HEK293 (cell line): ENCODE measurements around the gene PPP2R5D.

ENCODE experiments used
- CTCF ChIA-PET: fragments of 350-600 bp; formaldehyde crosslinking; extraction: SDS; loops from one replicate; lab custom pipeline; 2021; ENCODE audit warnings: antibody characterized with exemption; lab: Yijun Ruan, JAX
- POLR2A ChIA-PET: fragments of 300-600 bp; formaldehyde crosslinking; extraction: SDS; loops from one replicate; lab custom pipeline; 2020; ENCODE audit warnings: antibody characterized with exemption, inconsistent platforms; lab: Yijun Ruan, JAX
- H3K27ac ChIP-seq: fragments of 200-500 bp; sonication (Bioruptor generic); 2 replicates; pipeline ENCODE4 v1.5.1; 2014; ENCODE audit warnings: low read depth, low read length, control low read depth, inconsistent platforms; ENCODE audit errors: extremely low read depth
- H3K36me3 ChIP-seq, 2 experiments: fragments of 200-500 bp in 1 of 2; sonication (Bioruptor generic) in 1 of 2; 1 replicate in 1 of 2; 2 replicates in 1 of 2; pipeline ENCODE4 v1.5.1; 2014 to 2017; ENCODE audit warnings: inconsistent platforms in 2 of 2, low read length in 2 of 2; ENCODE audit not compliant: control insufficient read depth in 2 of 2, insufficient read depth in 1 of 2
- H3K4me1 ChIP-seq: fragments of 200-500 bp; sonication (Bioruptor generic); 2 replicates; pipeline ENCODE4 v1.5.1; 2014; ENCODE audit warnings: mild to moderate bottlenecking, low read length, inconsistent platforms; ENCODE audit not compliant: control insufficient read depth, insufficient read depth
- H3K4me3 ChIP-seq: 2 replicates; pipeline ENCODE4 v1.5.1; 2011; ENCODE audit warnings: low read depth, mild to moderate bottlenecking, control low read depth, low read length, moderate library complexity
- H3K9me3 ChIP-seq: fragments of 200-500 bp; sonication (Bioruptor generic); 2 replicates; pipeline ENCODE4 v1.5.1; 2014; ENCODE audit warnings: low read depth, low read length, inconsistent platforms; ENCODE audit not compliant: control insufficient read depth, insufficient read depth
- ATF2 ChIP-seq: fragments of 450-650 bp; formaldehyde crosslinking; IDR thresholded peaks from 2 replicates; pipeline ENCODE4 v1.5.1; 2016; ENCODE audit warnings: missing biosample characterization, missing genetic modification characterization, low read depth
- FEZF1 ChIP-seq: fragments of 450-650 bp; formaldehyde crosslinking; IDR thresholded peaks from 2 replicates; pipeline ENCODE4 v1.5.1; 2016; ENCODE audit warnings: missing biosample characterization, missing genetic modification characterization
- GLI2 ChIP-seq: fragments of 450-650 bp; formaldehyde crosslinking; IDR thresholded peaks from 2 replicates; pipeline ENCODE4; 2017; ENCODE audit warnings: missing biosample characterization, missing genetic modification characterization, low read depth, borderline replicate concordance
- HOXA7 ChIP-seq: sonication (generic); formaldehyde crosslinking; IDR thresholded peaks from 2 replicates; pipeline ENCODE4 v1.8.1; 2022; ENCODE audit warnings: missing genetic modification reagents, borderline replicate concordance
- IKZF3 ChIP-seq: fragments of 450-650 bp; IDR thresholded peaks from 2 replicates; pipeline ENCODE4 v1.5.0; 2018; ENCODE audit warnings: missing biosample characterization, mild to moderate bottlenecking, missing genetic modification characterization, moderate library complexity
- INSM2 ChIP-seq: fragments of 450-650 bp; formaldehyde crosslinking; IDR thresholded peaks from 2 replicates; pipeline ENCODE4 v1.5.1; 2016; ENCODE audit warnings: missing biosample characterization, missing genetic modification characterization
- RBAK ChIP-seq: fragments of 450-650 bp; formaldehyde crosslinking; IDR thresholded peaks from 2 replicates; pipeline ENCODE4 v1.5.1; 2016; ENCODE audit warnings: missing biosample characterization, missing genetic modification characterization
- ZBTB17 ChIP-seq: fragments of 450-650 bp; formaldehyde crosslinking; IDR thresholded peaks from 2 replicates; pipeline ENCODE4 v1.5.1; 2016; ENCODE audit warnings: missing biosample characterization, missing genetic modification characterization
- ZBTB8A ChIP-seq: fragments of 450-650 bp; formaldehyde crosslinking; IDR thresholded peaks from 2 replicates; pipeline ENCODE4 v1.5.1; 2016; ENCODE audit warnings: missing biosample characterization, missing genetic modification characterization
- ZIC2 ChIP-seq: fragments of 450-650 bp; formaldehyde crosslinking; IDR thresholded peaks from 2 replicates; pipeline ENCODE4 v1.5.1; 2016; ENCODE audit warnings: missing biosample characterization, missing genetic modification characterization
- ZNF10 ChIP-seq: fragments of 450-650 bp; formaldehyde crosslinking; IDR thresholded peaks from 2 replicates; pipeline ENCODE4 v1.5.1; 2017; ENCODE audit warnings: missing biosample characterization, missing genetic modification characterization
- ZNF404 ChIP-seq: fragments of 450-650 bp; formaldehyde crosslinking; IDR thresholded peaks from 2 replicates; pipeline ENCODE4 v1.5.1; 2017; ENCODE audit warnings: missing biosample characterization, missing genetic modification characterization
- ZNF544 ChIP-seq: fragments of 450-650 bp; formaldehyde crosslinking; IDR thresholded peaks from 2 replicates; pipeline ENCODE4 v1.5.0; 2017; ENCODE audit warnings: missing biosample characterization, missing genetic modification characterization
- ZNF555 ChIP-seq: fragments of 450-650 bp; formaldehyde crosslinking; conservative IDR thresholded peaks from 2 replicates; pipeline ENCODE4 v1.5.1; 2017; ENCODE audit warnings: missing biosample characterization, mild to moderate bottlenecking, missing genetic modification characterization, inconsistent platforms
- ZNF629 ChIP-seq: fragments of 450-650 bp; formaldehyde crosslinking; IDR thresholded peaks from 2 replicates; pipeline ENCODE4 v1.5.1; 2017; ENCODE audit warnings: missing biosample characterization, missing genetic modification characterization
- ZNF639 ChIP-seq: fragments of 450-650 bp; formaldehyde crosslinking; IDR thresholded peaks from 2 replicates; pipeline ENCODE4 v1.5.1; 2016; ENCODE audit warnings: missing biosample characterization, missing genetic modification characterization
- ZNF658 ChIP-seq: fragments of 450-650 bp; formaldehyde crosslinking; IDR thresholded peaks from 2 replicates; pipeline ENCODE4; 2016; ENCODE audit warnings: missing biosample characterization, missing genetic modification characterization
- ZNF704 ChIP-seq: fragments of 450-650 bp; formaldehyde crosslinking; IDR thresholded peaks from 2 replicates; pipeline ENCODE4 v1.5.1; 2016; ENCODE audit warnings: missing biosample characterization, missing genetic modification characterization
- ZNF76 ChIP-seq: fragments of 450-650 bp; formaldehyde crosslinking; IDR thresholded peaks from 2 replicates; pipeline ENCODE4; 2016; ENCODE audit warnings: low read depth, missing biosample characterization, missing genetic modification characterization, borderline replicate concordance
- ZNF791 ChIP-seq: fragments of 450-650 bp; formaldehyde crosslinking; IDR thresholded peaks from 2 replicates; pipeline ENCODE4 v1.5.1; 2016; ENCODE audit warnings: missing biosample characterization, missing genetic modification characterization
- ZXDB ChIP-seq: fragments of 450-650 bp; formaldehyde crosslinking; IDR thresholded peaks from 2 replicates; pipeline ENCODE4 v1.5.1; 2016; ENCODE audit warnings: missing biosample characterization, missing genetic modification characterization

PPP2R5D gene

GRCh38 chr6:43035495-43036194 is 51.3 kb downstream of the PPP2R5D start:
- Histone ChIP-seq H3K27ac (0 out of 2 replicates have a peak overlapping the region, but pooled peaks have one; percentile 37), H3K36me3 (peaks cover 41 to 79% of the 10 kb centered on the region in 2 experiments), H3K4me1 (no peaks in the 10 kb centered on the region)
- CTCF ChIA-PET = interaction anchor here (0.6 to 1.4 kb wide), 4 partner anchors 10 to 108 kb away, joined by 3 to 4 read pairs (median 3); no protein-coding TSS in a partner anchor
- POLR2A ChIA-PET = interaction anchor here (0.6 to 5.0 kb wide), 7 partner anchors 10 to 41 kb away, joined by 3 to 22 read pairs (median 4); partner anchors contain the start of genes CUL7, KLC4, KLHDC3 and MEA1
- TF ChIP-seq ZIC2 (tag by site-specific recombination) (0 out of 2 replicates have a peak, but pooled peaks have one; percentile 19), ZNF10 (tag by site-specific recombination) (no peak)
- TF ChIP-seq, all 188 proteins: peak for 1
- no peaks in the 10 kb centered on the region for H3K9me3 ChIP-seq
- H3K4me3 ChIP-seq = no peak overlapping the region

- Histone ChIP-seq H3K9me3 (no peaks in the 10 kb centered on the region), H3K36me3 (peaks cover 48 to 84% of the 10 kb centered on the region in 2 experiments), H3K4me3 (no peak overlapping the region), H3K4me1 (no peaks in the 10 kb centered on the region), H3K27ac (no peak overlapping the region)
- ChIA-PET POLR2A (interaction anchor here (0.7 to 5.0 kb wide), 5 partner anchors 16 to 1301 kb away, joined by 3 to 22 read pairs (median 3); partner anchors contain the start of genes CUL7, KLHDC3, MEA1 and RRP36), CTCF (interaction anchor here (1.5 kb wide), 1 partner anchor 107 kb away, joined by 3 read pairs; no protein-coding TSS in a partner anchor)
- TF ChIP-seq ZNF76 (tag by site-specific recombination) (no peak), ZBTB8A (tag by site-specific recombination) (no peak), RBAK (tag by site-specific recombination) (no peak)
- TF ChIP-seq, all 188 proteins: peak for 0
These were observed 52.3 kb downstream of the PPP2R5D start for GRCh38 chr6:43036712-43037111.

- no peaks in the 10 kb centered on the region for H3K9me3 ChIP-seq
- no peak overlapping the region for H3K27ac ChIP-seq
- H3K4me3 ChIP-seq = no peak overlapping the region
- H3K36me3 ChIP-seq = peaks cover 44 to 83% of the 10 kb centered on the region in 2 experiments
- TF ChIP-seq ZNF658 (tag by site-specific recombination) (no peak), ZNF629 (tag by site-specific recombination) (no peak), FEZF1 (tag by site-specific recombination) (no peak), IKZF3 (no peak), ZNF704 (tag by site-specific recombination) (no peak), ZNF639 (no peak), ZNF404 (tag by site-specific recombination) (no peak), INSM2 (tag by site-specific recombination) (no peak), ZNF555 (tag by site-specific recombination) (no peak), GLI2 (no peak), ZNF791 (no peak), ZXDB (tag by site-specific recombination) (no peak), ATF2 (tag by site-specific recombination) (no peak), ZNF544 (tag by site-specific recombination) (no peak), HOXA7 (CRISPR knock-in tag) (no peak), ZBTB17 (no peak)
- no peaks in the 10 kb centered on the region for H3K4me1 ChIP-seq
- ChIA-PET CTCF (interaction anchor here (0.7 to 1.5 kb wide), 4 partner anchors 14 to 399 kb away, joined by 3 to 4 read pairs (median 3); no protein-coding TSS in a partner anchor), POLR2A (interaction anchor here (0.7 to 5.0 kb wide), 4 partner anchors 16 to 1138 kb away, joined by 3 to 22 read pairs (median 8); partner anchors contain the start of genes CUL7 and RRP36)
These were observed 52.8 kb downstream of the PPP2R5D start for GRCh38 chr6:43037197-43037596.
